Femur (tissue), 1 donor: ENCODE measurements around the gene PPP1R9B.

Experiments
- DNase-seq: peaks from one replicate; pipeline ENCODE4 v3.0.0-alpha.2; 2017

The PPP1R9B gene

GRCh38 chr17:50150354-50151040, at the start of gene PPP1R9B:
PPP1R9B (minus strand) TSS chr17:50150677; CDS start chr17:50150513, 164 bp downstream.
- no peak for DNase-seq

GRCh38 chr17:50199803-50200456, 49.5 kb upstream of the PPP1R9B start:
- DNase-seq, result peak; percentile 96

- peak; percentile 67 for DNase-seq
Measured at GRCh38 chr17:50199211-50199802, 48.8 kb upstream of the PPP1R9B start.

- DNase-seq, result peak; percentile 66
Measured at GRCh38 chr17:50198026-50198669, 47.7 kb upstream of the PPP1R9B start.

GRCh38 chr17:50196826-50197225, 46.3 kb upstream of the PPP1R9B start:
- no peak for DNase-seq

- DNase-seq, result no peak
Measured at GRCh38 chr17:50196036-50196435, 45.6 kb upstream of the PPP1R9B start.

- DNase-seq, result no peak
Measured at GRCh38 chr17:50194934-50195865, 44.7 kb upstream of the PPP1R9B start.

GRCh38 chr17:50194140-50194933, 43.9 kb upstream of the PPP1R9B start:
- DNase-seq, result peak; percentile 69

GRCh38 chr17:50192618-50193291, 42.3 kb upstream of the PPP1R9B start:
- peak; percentile 69 for DNase-seq

- peak; percentile 67 for DNase-seq
Measured at GRCh38 chr17:50192144-50192617, 41.7 kb upstream of the PPP1R9B start.

- peak; percentile 81 for DNase-seq
Measured at GRCh38 chr17:50191359-50192143, 41.1 kb upstream of the PPP1R9B start.

- DNase-seq, result peak; percentile 81
Measured at GRCh38 chr17:50190603-50191358, 40.3 kb upstream of the PPP1R9B start.

- peak; percentile 75 for DNase-seq
Measured at GRCh38 chr17:50190293-50190602, 39.8 kb upstream of the PPP1R9B start.

GRCh38 chr17:50189550-50190292, 39.2 kb upstream of the PPP1R9B start:
- peak; percentile 84 for DNase-seq

- DNase-seq, result peak; percentile 83
Measured at GRCh38 chr17:50188921-50189549, 38.6 kb upstream of the PPP1R9B start.

GRCh38 chr17:50188531-50188920, 38.0 kb upstream of the PPP1R9B start:
- peak; percentile 80 for DNase-seq

GRCh38 chr17:50187751-50188530, 37.5 kb upstream of the PPP1R9B start:
- DNase-seq, result peak; percentile 78
